ENCODE results near the gene CLASP2. TPM values are rescaled to one million over a fixed set of nuclear protein-coding genes. Genes with fewer than 3 reads are reported as not detected.
"Not testable (repeated sequence)": the region's sequence is repeated elsewhere in the genome, so short reads cannot be mapped to it uniquely, and the experiment has no call there.

The CLASP2 gene
- total RNA-seq, 1 donor from 2014 or later: 65.0 TPM

DNA sequence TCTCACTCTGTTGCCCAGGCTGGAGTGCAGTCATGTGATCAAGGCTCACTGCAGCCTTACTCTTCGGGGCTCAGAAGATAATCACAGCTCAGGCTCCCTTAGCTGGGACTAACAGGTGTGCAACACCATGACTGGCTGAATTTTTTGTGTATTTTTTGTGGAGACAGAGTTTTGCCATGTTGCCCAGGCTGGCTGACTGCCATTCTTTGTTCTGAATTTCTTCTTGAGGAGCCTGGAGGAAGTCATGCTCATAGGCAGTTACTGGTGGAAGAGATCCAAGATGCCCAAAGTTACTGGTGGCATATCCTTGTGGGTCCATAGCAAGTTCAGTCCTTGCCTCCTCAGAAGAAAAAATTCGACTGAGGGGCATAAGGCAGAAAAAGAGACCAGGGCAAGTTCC is 261.3 kb downstream of the CLASP2 start:
- no peaks in the 10 kb centered on the region for H3K9me3 ChIP-seq (ENCODE audit: insufficient read depth, low read depth, low read length)
- no peak for TF ChIP-seq EZH2 (IDR thresholded peaks at IDR 0.05; ENCODE audit: insufficient read depth, low read length)
- TF ChIP-seq, protein P1, sequence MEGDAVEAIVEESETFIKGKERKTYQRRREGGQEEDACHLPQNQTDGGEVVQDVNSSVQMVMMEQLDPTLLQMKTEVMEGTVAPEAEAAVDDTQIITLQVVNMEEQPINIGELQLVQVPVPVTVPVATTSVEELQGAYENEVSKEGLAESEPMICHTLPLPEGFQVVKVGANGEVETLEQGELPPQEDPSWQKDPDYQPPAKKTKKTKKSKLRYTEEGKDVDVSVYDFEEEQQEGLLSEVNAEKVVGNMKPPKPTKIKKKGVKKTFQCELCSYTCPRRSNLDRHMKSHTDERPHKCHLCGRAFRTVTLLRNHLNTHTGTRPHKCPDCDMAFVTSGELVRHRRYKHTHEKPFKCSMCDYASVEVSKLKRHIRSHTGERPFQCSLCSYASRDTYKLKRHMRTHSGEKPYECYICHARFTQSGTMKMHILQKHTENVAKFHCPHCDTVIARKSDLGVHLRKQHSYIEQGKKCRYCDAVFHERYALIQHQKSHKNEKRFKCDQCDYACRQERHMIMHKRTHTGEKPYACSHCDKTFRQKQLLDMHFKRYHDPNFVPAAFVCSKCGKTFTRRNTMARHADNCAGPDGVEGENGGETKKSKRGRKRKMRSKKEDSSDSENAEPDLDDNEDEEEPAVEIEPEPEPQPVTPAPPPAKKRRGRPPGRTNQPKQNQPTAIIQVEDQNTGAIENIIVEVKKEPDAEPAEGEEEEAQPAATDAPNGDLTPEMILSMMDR (IDR thresholded peaks at IDR 0.05; ENCODE audit: insufficient read depth, low read depth, low read length): no peak
- Mint-ChIP-seq H3K27ac (ENCODE audit: unreplicated experiment) (no peak overlapping the region), H3K27me3 (ENCODE audit: low read depth, unreplicated experiment) (no peaks in the 10 kb centered on the region), H3K9me3 (ENCODE audit: unreplicated experiment) (peaks cover 15% of the 10 kb centered on the region), H3K4me3 (ENCODE audit: unreplicated experiment) (no peak overlapping the region), H3K36me3 (ENCODE audit: low read depth, unreplicated experiment) (peaks cover 35% of the 10 kb centered on the region), H3K4me1 (ENCODE audit: low read depth, unreplicated experiment) (no peaks in the 10 kb centered on the region)
- H3K36me3 ChIP-seq (ENCODE audit: insufficient read depth, low read length): no peaks in the 10 kb centered on the region
- no peaks in the 10 kb centered on the region for H3K79me2 ChIP-seq (ENCODE audit: insufficient read depth, low read length)
- H3K9ac ChIP-seq (ENCODE audit: low read length): no peak overlapping the region
- H3K4me2 ChIP-seq (ENCODE audit: low read length): no peak overlapping the region
- no peaks in the 10 kb centered on the region for H3K27me3 ChIP-seq (ENCODE audit: insufficient read depth, low read length)
- no peaks in the 10 kb centered on the region for H3K4me1 ChIP-seq (ENCODE audit: insufficient read depth, low read length)
- H3K4me3 ChIP-seq (ENCODE audit: insufficient read depth, low read depth, low read length): no peak overlapping the region
- H3K27ac ChIP-seq (ENCODE audit: low read depth, low read length): no peak overlapping the region
- no peak overlapping the region for H2AFZ ChIP-seq (ENCODE audit: low read depth, low read length)
- DNase-seq (ENCODE audit: low read depth): no peak
- FAIRE-seq: no peak
- H4K20me1 ChIP-seq (ENCODE audit: insufficient read depth, low read length): no peaks in the 10 kb centered on the region

DNA sequence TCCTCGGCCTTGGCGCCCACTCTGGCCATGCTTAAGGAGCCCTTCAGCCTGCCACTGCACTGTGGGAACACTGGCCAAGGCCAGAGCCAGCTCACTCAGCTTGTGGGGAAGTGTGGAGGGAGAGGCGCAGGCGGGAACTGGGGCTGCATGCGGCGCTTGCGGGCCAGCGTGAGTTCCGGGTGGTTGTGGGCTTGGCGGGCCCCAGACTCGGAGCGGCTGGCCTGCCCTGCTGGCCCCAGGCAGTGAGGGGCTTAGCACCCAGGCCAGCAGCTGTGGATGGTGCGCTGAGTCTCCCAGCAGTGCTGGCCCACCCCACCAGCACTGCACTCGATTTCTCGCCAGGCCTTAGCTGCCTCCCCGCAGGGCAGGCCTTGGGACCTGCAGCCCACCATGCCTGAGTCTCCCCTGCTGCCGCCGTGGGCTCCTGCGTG is 264.7 kb downstream of the CLASP2 start:
- Histone ChIP-seq H3K79me2 (ENCODE audit: insufficient read depth, low read length) (no peaks in the 10 kb centered on the region), H2AFZ (ENCODE audit: low read depth, low read length) (no peak overlapping the region), H3K4me3 (ENCODE audit: insufficient read depth, low read depth, low read length) (no peak overlapping the region), H3K4me2 (ENCODE audit: low read length) (no peak overlapping the region), H3K36me3 (ENCODE audit: insufficient read depth, low read length) (no peaks in the 10 kb centered on the region), H3K4me1 (ENCODE audit: insufficient read depth, low read length) (no peaks in the 10 kb centered on the region), H4K20me1 (ENCODE audit: insufficient read depth, low read length) (no peaks in the 10 kb centered on the region), H3K9ac (ENCODE audit: low read length) (no peak overlapping the region), H3K9me3 (ENCODE audit: insufficient read depth, low read depth, low read length) (no peaks in the 10 kb centered on the region), H3K27me3 (ENCODE audit: insufficient read depth, low read length) (no peaks in the 10 kb centered on the region), H3K27ac (ENCODE audit: low read depth, low read length) (no peak overlapping the region)
- H3K27ac Mint-ChIP-seq (ENCODE audit: unreplicated experiment): no peak overlapping the region
- TF ChIP-seq, protein P1 (IDR thresholded peaks at IDR 0.05; ENCODE audit: insufficient read depth, low read depth, low read length): no peak
- TF ChIP-seq EZH2 (IDR thresholded peaks at IDR 0.05; ENCODE audit: insufficient read depth, low read length): no peak
- H3K27me3 Mint-ChIP-seq (ENCODE audit: low read depth, unreplicated experiment): no peaks in the 10 kb centered on the region
- H3K4me1 Mint-ChIP-seq (ENCODE audit: low read depth, unreplicated experiment): no peaks in the 10 kb centered on the region
- H3K4me3 Mint-ChIP-seq (ENCODE audit: unreplicated experiment): no peak overlapping the region
- peaks cover 4% of the 10 kb centered on the region for H3K9me3 Mint-ChIP-seq (ENCODE audit: unreplicated experiment)
- peaks cover 33% of the 10 kb centered on the region for H3K36me3 Mint-ChIP-seq (ENCODE audit: low read depth, unreplicated experiment)
- FAIRE-seq: no peak
- no peak for DNase-seq (ENCODE audit: low read depth)

DNA sequence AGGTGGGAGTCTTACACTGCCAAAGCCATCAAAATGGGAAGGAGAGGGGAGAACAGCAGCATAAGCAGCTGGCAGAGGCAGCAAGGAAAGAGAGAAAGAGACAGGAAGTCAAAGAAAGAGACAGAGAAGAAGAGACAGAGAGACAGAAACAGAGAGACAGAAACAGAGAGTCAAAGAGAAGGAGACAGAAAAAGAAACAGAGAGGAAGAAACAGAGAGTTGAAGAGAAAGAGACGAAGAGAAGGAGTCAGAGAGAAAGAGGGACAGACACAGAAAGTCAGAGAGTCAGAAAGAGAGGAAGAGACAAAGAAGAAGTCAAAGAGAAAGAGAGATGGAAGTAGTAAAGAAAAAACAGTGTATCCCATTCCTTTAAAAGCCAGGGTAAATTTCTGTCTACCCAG is 266.1 kb downstream of the CLASP2 start:
- not testable (repeated sequence) for H4K20me1 ChIP-seq (ENCODE audit: insufficient read depth, low read length); H3K36me3 ChIP-seq (ENCODE audit: insufficient read depth, low read length); H3K4me1 Mint-ChIP-seq (ENCODE audit: low read depth, unreplicated experiment); H3K79me2 ChIP-seq (ENCODE audit: insufficient read depth, low read length); H3K4me3 ChIP-seq (ENCODE audit: insufficient read depth, low read depth, low read length); H3K9me3 ChIP-seq (ENCODE audit: insufficient read depth, low read depth, low read length); H3K27me3 ChIP-seq (ENCODE audit: insufficient read depth, low read length); FAIRE-seq; H3K27me3 Mint-ChIP-seq (ENCODE audit: low read depth, unreplicated experiment); H3K4me3 Mint-ChIP-seq (ENCODE audit: unreplicated experiment); DNase-seq (ENCODE audit: low read depth); H3K27ac ChIP-seq (ENCODE audit: low read depth, low read length); H3K4me2 ChIP-seq (ENCODE audit: low read length); H3K9ac ChIP-seq (ENCODE audit: low read length); H2AFZ ChIP-seq (ENCODE audit: low read depth, low read length); H3K4me1 ChIP-seq (ENCODE audit: insufficient read depth, low read length); H3K27ac Mint-ChIP-seq (ENCODE audit: unreplicated experiment); H3K9me3 Mint-ChIP-seq (ENCODE audit: unreplicated experiment)
- H3K36me3 Mint-ChIP-seq (ENCODE audit: low read depth, unreplicated experiment): peaks cover 27% of the 10 kb centered on the region
